ENCODE data around the gene PREX1.
"Not testable (repeated sequence)": the region's sequence is repeated elsewhere in the genome, so short reads cannot be mapped to it uniquely, and the experiment has no call there.

The PREX1 gene

GRCh38 chr20:48812600-48813445 is 15.0 kb downstream of the PREX1 start:
- DNase-seq (ENCODE audit: extremely low read depth in 1 of 2, low read depth in 1 of 2) = no peak

GRCh38 chr20:48812114-48812513 is 15.7 kb downstream of the PREX1 start:
- DNase-seq (ENCODE audit: extremely low read depth in 1 of 2, low read depth in 1 of 2) = not testable (repeated sequence)

GRCh38 chr20:48809673-48810072 is 18.1 kb downstream of the PREX1 start:
- DNase-seq (ENCODE audit: extremely low read depth in 1 of 2, low read depth in 1 of 2) = no peak

GRCh38 chr20:48808382-48809034 is 19.3 kb downstream of the PREX1 start:
- DNase-seq (ENCODE audit: extremely low read depth in 1 of 2, low read depth in 1 of 2) = no peak

- DNase-seq (ENCODE audit: extremely low read depth in 1 of 2, low read depth in 1 of 2) = no peak
Observed at GRCh38 chr20:48807586-48808381, 20.0 kb downstream of the PREX1 start.

GRCh38 chr20:48807051-48807450 is 20.7 kb downstream of the PREX1 start:
- no peak for DNase-seq (ENCODE audit: extremely low read depth in 1 of 2, low read depth in 1 of 2)

GRCh38 chr20:48805716-48806115 is 22.1 kb downstream of the PREX1 start:
- DNase-seq (ENCODE audit: extremely low read depth in 1 of 2, low read depth in 1 of 2) = no peak

GRCh38 chr20:48805286-48805685 is 22.5 kb downstream of the PREX1 start:
- DNase-seq (ENCODE audit: extremely low read depth in 1 of 2, low read depth in 1 of 2) = no peak

GRCh38 chr20:48804300-48804980 is 23.4 kb downstream of the PREX1 start:
- DNase-seq (ENCODE audit: extremely low read depth in 1 of 2, low read depth in 1 of 2) = no peak

GRCh38 chr20:48803176-48804053 is 24.4 kb downstream of the PREX1 start:
- no peak for DNase-seq (ENCODE audit: extremely low read depth in 1 of 2, low read depth in 1 of 2)

GRCh38 chr20:48802647-48803046 is 25.2 kb downstream of the PREX1 start:
- no peak for DNase-seq (ENCODE audit: extremely low read depth in 1 of 2, low read depth in 1 of 2)

GRCh38 chr20:48802216-48802615 is 25.6 kb downstream of the PREX1 start:
- DNase-seq (ENCODE audit: extremely low read depth in 1 of 2, low read depth in 1 of 2) = no peak

- DNase-seq (ENCODE audit: extremely low read depth in 1 of 2, low read depth in 1 of 2) = no peak
Observed at GRCh38 chr20:48801197-48801596, 26.6 kb downstream of the PREX1 start.

GRCh38 chr20:48800177-48800576 is 27.6 kb downstream of the PREX1 start:
- no peak for DNase-seq (ENCODE audit: extremely low read depth in 1 of 2, low read depth in 1 of 2)

GRCh38 chr20:48799328-48800105 is 28.3 kb downstream of the PREX1 start:
- no peak for DNase-seq (ENCODE audit: extremely low read depth in 1 of 2, low read depth in 1 of 2)

- no peak for DNase-seq (ENCODE audit: extremely low read depth in 1 of 2, low read depth in 1 of 2)
Observed at GRCh38 chr20:48797850-48798747, 29.7 kb downstream of the PREX1 start.

- DNase-seq (ENCODE audit: extremely low read depth in 1 of 2, low read depth in 1 of 2) = no peak
Observed at GRCh38 chr20:48797275-48797825, 30.4 kb downstream of the PREX1 start.

GRCh38 chr20:48795732-48796131 is 32.1 kb downstream of the PREX1 start:
- no peak for DNase-seq (ENCODE audit: extremely low read depth in 1 of 2, low read depth in 1 of 2)
